Renal cortical epithelial cell (primary cell): ENCODE results near the gene TNRC6C. TPM values are rescaled to one million over a fixed set of nuclear protein-coding genes. Genes with fewer than 3 reads are reported as not detected.

Experiments used
- DNase-seq: peaks from one replicate; pipeline ENCODE4 v3.0.0-alpha.2; 2011; ENCODE audit warnings: low read depth
- total RNA-seq: library from RNA; depleted of rRNA; stranded (reverse); fragments of >200 nt; gene quantifications from 2 replicates; pipeline ENCODE4 v1.2.3, GENCODE V29; 2014

TNRC6C gene, protein sequence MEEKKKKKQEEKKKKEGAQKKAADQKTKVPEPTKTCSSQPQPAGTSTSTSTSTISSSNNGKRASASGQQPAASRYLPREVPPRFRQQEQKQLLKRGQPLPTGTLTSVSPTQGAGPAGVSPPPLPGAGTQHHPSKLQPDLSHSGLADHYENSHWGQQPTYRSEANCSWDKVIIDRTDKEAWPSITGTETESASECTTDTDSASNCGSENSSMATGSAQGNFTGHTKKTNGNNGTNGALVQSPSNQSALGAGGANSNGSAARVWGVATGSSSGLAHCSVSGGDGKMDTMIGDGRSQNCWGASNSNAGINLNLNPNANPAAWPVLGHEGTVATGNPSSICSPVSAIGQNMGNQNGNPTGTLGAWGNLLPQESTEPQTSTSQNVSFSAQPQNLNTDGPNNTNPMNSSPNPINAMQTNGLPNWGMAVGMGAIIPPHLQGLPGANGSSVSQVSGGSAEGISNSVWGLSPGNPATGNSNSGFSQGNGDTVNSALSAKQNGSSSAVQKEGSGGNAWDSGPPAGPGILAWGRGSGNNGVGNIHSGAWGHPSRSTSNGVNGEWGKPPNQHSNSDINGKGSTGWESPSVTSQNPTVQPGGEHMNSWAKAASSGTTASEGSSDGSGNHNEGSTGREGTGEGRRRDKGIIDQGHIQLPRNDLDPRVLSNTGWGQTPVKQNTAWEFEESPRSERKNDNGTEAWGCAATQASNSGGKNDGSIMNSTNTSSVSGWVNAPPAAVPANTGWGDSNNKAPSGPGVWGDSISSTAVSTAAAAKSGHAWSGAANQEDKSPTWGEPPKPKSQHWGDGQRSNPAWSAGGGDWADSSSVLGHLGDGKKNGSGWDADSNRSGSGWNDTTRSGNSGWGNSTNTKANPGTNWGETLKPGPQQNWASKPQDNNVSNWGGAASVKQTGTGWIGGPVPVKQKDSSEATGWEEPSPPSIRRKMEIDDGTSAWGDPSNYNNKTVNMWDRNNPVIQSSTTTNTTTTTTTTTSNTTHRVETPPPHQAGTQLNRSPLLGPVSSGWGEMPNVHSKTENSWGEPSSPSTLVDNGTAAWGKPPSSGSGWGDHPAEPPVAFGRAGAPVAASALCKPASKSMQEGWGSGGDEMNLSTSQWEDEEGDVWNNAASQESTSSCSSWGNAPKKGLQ (N-terminal part only)
- total RNA-seq = 0.52 and 2.3 TPM in 2 replicates

- DNase-seq = peak; percentile 92
These were observed at the start of gene TNRC6C for GRCh38 chr17:77957857-77958715. Gene TNRC6C (plus strand): TSS chr17:77958703. CDS start chr17:78004207, 45,504 bp downstream.

DNA sequence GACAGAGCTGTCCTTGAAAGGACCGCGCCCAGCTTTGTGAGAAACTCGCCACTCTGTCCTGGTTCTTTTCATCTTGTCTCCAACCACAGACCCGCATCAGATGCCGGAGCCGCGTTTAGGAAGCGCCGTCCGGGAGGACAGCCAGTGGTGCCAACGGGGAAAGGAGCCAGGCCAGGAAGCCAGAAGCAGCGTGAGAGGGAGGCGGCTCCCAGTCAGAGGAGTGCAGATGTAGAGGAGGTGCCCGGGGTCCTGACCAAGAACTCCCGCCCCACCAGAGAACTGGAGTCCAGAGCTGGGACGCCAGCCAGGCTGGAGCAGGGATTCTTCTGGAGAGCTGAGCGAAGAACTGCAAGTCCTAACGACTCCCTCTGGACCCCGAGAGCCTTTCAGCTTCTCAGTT is 49.3 kb upstream of the TNRC6C start:
- no peak for DNase-seq

GRCh38 chr17:77909816-77910215 is 48.7 kb upstream of the TNRC6C start:
- no peak for DNase-seq

GRCh38 chr17:77914385-77915254 is 43.9 kb upstream of the TNRC6C start:
- DNase-seq = no peak

DNA sequence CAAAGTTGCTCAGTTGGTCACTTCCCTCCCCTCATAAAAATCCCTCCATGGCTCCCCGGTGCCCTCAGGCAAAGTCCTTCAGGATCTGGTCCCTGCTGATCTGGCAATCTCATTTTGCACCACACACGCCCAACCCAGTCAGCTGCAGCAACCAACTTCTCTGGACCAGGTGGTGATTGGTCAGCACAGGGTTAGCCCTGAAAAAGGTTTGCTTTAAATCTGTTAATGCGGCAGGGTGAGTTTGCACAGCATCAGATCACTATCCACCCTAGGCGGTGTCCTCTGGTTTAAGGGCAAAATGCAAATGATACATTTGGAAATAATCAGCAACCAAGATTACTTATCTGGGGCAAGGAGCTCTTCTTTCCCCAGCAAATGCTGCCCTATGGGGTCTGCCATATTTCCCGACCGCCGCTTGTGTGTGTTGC is 42.9 kb upstream of the TNRC6C start:
- no peak for DNase-seq

DNA sequence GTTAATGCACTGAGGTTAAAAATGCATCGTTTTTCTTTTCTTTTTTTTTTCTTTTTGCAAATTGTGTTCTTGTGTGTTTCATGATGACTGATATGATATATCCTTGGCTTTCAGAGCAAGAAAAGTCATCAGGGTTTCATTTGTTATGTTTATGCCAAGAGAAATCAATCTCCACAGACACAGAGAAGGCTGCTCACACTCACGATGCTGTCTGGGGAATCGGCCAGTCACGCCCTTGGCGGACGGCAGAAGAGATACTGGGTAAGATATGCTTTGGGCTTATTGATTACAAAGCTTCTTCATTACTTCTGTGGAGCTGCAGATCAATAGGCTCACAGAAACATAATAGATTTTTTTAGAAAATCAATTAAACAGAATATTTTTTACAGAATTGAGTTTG is 42.2 kb upstream of the TNRC6C start:
- no peak for DNase-seq

GRCh38 chr17:77916703-77917481 is 41.6 kb upstream of the TNRC6C start:
- DNase-seq = no peak

DNA sequence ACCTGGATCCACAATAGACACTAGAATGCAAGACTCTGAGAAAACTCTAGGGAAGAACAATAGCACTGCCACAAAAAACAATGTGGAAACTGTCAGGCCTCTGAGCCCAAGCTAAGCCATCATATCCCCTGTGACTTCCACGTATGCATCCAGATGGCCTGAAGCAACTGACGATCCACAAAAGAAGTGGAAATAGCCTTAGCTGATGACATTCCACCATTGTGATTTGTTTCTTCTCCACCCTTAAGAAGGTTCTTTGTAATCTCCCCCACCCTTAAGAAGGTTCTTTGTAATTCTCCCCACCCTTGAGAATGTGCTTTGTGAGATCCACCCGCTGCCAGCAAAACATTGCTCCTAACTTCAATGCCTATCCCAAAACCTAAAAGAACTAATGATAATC is 39.2 kb upstream of the TNRC6C start:
- DNase-seq = no peak

- no peak for DNase-seq
These were observed 35.4 kb upstream of the TNRC6C start for GRCh38 chr17:77923135-77923534.

DNA sequence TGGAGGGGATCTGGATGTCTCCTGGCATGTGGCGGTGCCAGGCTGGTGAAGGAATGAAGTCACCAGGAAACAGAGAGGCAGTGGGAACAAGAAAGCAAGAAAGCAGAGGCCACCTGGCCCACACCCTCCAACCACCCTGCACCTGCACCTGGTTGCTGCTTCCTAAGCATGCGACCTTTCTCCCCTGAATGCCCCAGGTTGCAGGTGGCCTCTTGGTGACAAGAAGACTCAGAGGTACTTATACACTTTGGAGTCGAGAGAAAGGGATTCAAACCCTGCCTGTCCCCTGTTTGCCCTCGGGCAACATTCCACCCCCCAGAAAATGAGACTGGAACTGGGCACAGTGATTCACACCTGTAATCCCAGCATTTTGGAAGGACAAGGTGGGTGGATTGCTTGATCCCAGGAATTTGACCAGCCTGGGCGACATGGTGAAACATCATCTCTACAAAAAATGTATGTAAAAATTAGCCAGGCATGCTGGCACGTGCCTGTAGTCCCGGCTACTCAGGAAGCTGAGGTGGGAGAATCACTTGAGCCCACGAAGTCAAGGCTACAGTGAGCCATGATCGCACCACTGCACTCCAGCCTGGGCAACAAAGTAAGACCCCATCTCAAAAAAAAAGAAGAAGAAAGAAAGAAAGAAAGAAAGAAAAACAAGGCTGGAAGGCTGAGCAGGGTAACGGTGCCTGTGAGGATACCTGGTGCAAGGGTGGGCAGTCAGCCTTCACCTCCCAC is 34.6 kb upstream of the TNRC6C start:
- no peak for DNase-seq

- no peak for DNase-seq
These were observed 33.7 kb upstream of the TNRC6C start for GRCh38 chr17:77924757-77925336.

DNA sequence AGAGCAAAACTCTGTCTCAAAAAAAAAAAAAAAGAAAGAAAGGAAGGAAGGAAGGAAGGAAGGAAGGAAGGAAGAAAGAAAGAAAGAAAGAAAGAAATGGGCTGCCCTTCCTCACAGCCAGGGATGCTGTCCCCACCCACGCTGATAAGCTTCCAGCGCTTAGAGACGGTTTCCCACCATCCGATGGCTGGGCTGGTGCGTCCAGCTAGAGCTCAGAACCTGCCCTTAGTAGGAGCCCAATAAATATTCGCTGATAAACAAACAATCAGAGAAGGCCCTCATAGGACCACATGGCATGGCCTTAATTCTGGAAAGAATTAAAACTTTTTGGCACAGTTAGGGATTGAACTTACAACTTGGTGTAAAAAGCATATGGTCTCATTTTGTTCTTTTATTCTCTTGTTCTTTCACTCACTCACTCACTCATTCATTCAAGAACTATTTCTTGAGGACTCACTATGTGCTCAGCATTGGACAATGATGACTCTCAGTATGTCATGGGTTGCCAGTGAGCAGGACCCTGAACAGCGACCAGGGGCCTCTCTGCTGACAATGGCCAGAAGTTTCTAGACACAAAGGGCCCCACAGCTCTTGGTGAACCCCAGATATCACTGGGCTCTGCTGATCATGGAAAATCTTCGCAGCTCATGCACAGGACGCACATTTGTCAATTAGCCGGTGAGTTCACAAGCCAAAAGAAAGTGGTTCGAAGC is 32.5 kb upstream of the TNRC6C start:
- DNase-seq = no peak

DNA sequence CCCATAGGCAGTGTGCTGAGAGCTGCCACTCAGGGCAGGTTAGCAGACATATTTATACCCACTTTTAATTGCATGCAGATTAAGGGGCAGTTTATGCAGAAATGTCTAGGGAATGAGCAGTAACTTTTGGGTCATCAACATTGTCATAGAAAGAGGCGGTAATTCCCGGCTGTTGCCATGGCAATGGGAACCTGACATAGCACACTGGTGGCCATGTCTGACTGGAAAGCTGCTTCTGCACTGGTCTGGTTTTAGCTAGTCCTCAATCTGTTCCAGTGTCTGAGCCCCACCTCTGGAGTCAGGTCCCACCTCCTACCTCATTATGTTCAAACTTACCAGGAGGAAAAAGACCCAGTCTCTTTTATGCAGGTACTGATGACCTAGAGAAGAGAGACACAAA is 31.5 kb upstream of the TNRC6C start:
- DNase-seq = no peak

GRCh38 chr17:77927777-77928518 is 30.6 kb upstream of the TNRC6C start:
- no peak for DNase-seq

- no peak for DNase-seq
These were observed 29.9 kb upstream of the TNRC6C start for GRCh38 chr17:77928519-77929179.

DNA sequence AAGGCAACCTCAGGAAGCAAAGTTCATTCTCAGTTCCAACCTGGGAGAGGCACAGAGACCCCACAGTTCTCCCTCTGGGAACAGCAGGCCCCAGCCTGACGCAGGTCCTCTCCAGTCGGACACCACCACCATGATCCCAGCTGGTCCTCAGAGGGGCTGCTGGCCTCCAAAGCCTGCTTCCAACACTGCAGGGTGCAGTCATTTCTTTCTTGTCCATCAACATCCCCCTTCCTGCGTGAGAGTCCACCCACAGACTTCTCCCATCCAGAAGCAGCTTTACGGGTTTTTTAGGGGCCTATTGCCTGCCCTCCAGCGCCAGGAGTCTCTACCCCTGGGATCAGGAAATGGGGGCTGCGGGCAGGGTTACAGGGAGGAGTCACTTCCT is 29.3 kb upstream of the TNRC6C start:
- DNase-seq = no peak
